Activated CD4-positive, alpha-beta T cell treated with anti-CD3 and anti-CD28 coated beads, Interleukin-2, amount 10 ng/mL, durations not matched to agents 7 days and 5 days (primary cell): ENCODE measurements around the gene KYAT1. TPM values are rescaled to one million over a fixed set of nuclear protein-coding genes. Genes with fewer than 3 reads are reported as not detected.

ENCODE experiments used
- CTCF ChIA-PET: fragments of 350-600 bp; sonication (Branson Sonifier 250); formaldehyde crosslinking; loops from one replicate; lab custom pipeline; 2021; ENCODE audit warnings: antibody characterized with exemption; lab: Charles Lee
- POLR2A ChIA-PET: fragments of 350-600 bp; sonication (Branson Sonifier 250); formaldehyde crosslinking; loops from one replicate; lab custom pipeline; 2021; ENCODE audit warnings: antibody characterized with exemption; lab: Charles Lee
- DNase-seq: peaks from one replicate; pipeline ENCODE4 v3.0.0-alpha.2; 2020
- H3K27ac Mint-ChIP-seq: one replicate; pipeline ENCODE4 v1.8.0; 2021; ENCODE audit warnings: mild to moderate bottlenecking, moderate library complexity, mixed read lengths
- H3K27me3 Mint-ChIP-seq: one replicate; pipeline ENCODE4 v1.8.0; 2021; ENCODE audit warnings: mixed read lengths
- H3K36me3 Mint-ChIP-seq: one replicate; pipeline ENCODE4 v1.8.0; 2021; ENCODE audit warnings: low read depth, mixed read lengths
- H3K4me1 Mint-ChIP-seq: one replicate; pipeline ENCODE4 v1.8.0; 2021; ENCODE audit warnings: mixed read lengths
- H3K4me3 Mint-ChIP-seq: one replicate; pipeline ENCODE4 v1.8.0; 2021; ENCODE audit warnings: mild to moderate bottlenecking, moderate library complexity, mixed read lengths
- H3K9me3 Mint-ChIP-seq: one replicate; pipeline ENCODE4 v1.8.0; 2021; ENCODE audit warnings: mixed read lengths
- total RNA-seq, 2 experiments: library from RNA; stranded (reverse); gene quantifications; one replicate each; pipeline ENCODE4 v1.2.3, GENCODE V29; 2021

Gene KYAT1
- total RNA-seq, 2 experiments from 2014 or later: 15.2 to 17.7 TPM

GRCh38 chr9:128818839-128819715, 62.7 kb downstream of the KYAT1 start:
- POLR2A ChIA-PET: interaction anchor here (0.6 to 3.1 kb wide), 2 partner anchors 11 to 24 kb away, joined by 5 to 12 read pairs; partner anchors contain the start of gene SPOUT1
- H3K4me3 Mint-ChIP-seq: peak overlapping the region; percentile 73
- peak overlapping the region; percentile 13 for H3K27ac Mint-ChIP-seq

GRCh38 chr9:128818099-128818838, 63.5 kb downstream of the KYAT1 start, which contains the start of gene ENDOG:
Gene ENDOG, plus strand, starts transcription at chr9:128818500. Its CDS starts 185 bp downstream, at chr9:128818685.
- H3K4me1 Mint-ChIP-seq: peaks cover 24% of the 10 kb centered on the region
- peak; percentile 97 for DNase-seq
- POLR2A ChIA-PET: interaction anchor here (0.6 to 3.1 kb wide), 2 partner anchors 8 to 11 kb away, joined by 4 to 12 read pairs; partner anchors contain the start of gene SPOUT1
- peak within 1 kb of the TSS; percentile 84 for H3K4me3 Mint-ChIP-seq
- H3K9me3 Mint-ChIP-seq: no peaks in the 10 kb centered on the region
- H3K36me3 Mint-ChIP-seq: peaks cover 8% of the 10 kb centered on the region
- H3K27ac Mint-ChIP-seq: peak within 1 kb of the TSS; percentile 89
- CTCF ChIA-PET: interaction anchor here (0.5 to 3.9 kb wide), 55 partner anchors 9 to 908 kb away, joined by 3 to 29 read pairs (median 4); partner anchors contain the start of genes DOLK, NUP188, SET and SPOUT1
- H3K27me3 Mint-ChIP-seq: no peaks in the 10 kb centered on the region

More at GRCh38 chr9:128818839-128819715, 62.7 kb downstream of the KYAT1 start:
- H3K27me3 Mint-ChIP-seq: no peaks in the 10 kb centered on the region
- no peaks in the 10 kb centered on the region for H3K9me3 Mint-ChIP-seq
- CTCF ChIA-PET: interaction anchor here (0.5 to 3.9 kb wide), 43 partner anchors 8 to 908 kb away, joined by 3 to 29 read pairs (median 4); partner anchors contain the start of genes DOLK, NUP188, SET and SPOUT1
- peaks cover 24% of the 10 kb centered on the region for H3K4me1 Mint-ChIP-seq
- H3K36me3 Mint-ChIP-seq: peaks cover 8% of the 10 kb centered on the region
- peak; percentile 32 for DNase-seq

DNA sequence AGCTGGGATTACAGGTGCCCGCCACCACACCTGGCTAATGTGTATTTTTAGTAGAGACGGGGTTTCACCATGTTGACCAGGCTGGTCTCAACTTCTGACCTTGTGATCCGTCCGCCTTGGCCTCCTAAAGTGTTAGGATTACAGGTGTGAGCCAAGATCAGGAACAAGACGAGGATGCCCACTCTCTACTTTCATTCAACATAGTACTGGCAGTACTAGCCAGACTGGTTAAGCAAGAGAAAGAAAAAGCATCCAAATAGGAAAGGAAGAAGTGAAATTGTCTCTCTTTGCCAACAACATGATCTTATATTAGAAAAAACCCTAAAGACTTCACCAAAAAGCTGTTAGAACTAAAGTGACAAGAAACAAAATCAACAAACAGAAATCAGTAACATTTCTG, 70.9 kb downstream of the KYAT1 start:
- H3K9me3 Mint-ChIP-seq: no peaks in the 10 kb centered on the region
- no peaks in the 10 kb centered on the region for H3K4me1 Mint-ChIP-seq
- POLR2A ChIA-PET: no interaction called here
- no peaks in the 10 kb centered on the region for H3K27me3 Mint-ChIP-seq
- no peak overlapping the region for H3K27ac Mint-ChIP-seq
- H3K4me3 Mint-ChIP-seq: no peak overlapping the region
- H3K36me3 Mint-ChIP-seq: peaks cover 3% of the 10 kb centered on the region
- CTCF ChIA-PET: interaction anchor here (0.6 to 1.3 kb wide), 2 partner anchors 17 to 251 kb away, joined by 3 to 6 read pairs; no protein-coding TSS in a partner anchor
- no peak for DNase-seq

GRCh38 chr9:128809831-128810230, 71.9 kb downstream of the KYAT1 start:
- CTCF ChIA-PET: interaction anchor here (1.3 to 2.4 kb wide), 2 partner anchors 9 to 18 kb away, joined by 6 to 23 read pairs; partner anchors contain the start of gene ENDOG
- no peaks in the 10 kb centered on the region for H3K27me3 Mint-ChIP-seq
- POLR2A ChIA-PET: interaction anchor here (0.7 kb wide), 1 partner anchor 9 kb away, joined by 4 read pairs; the partner anchor contains the start of gene ENDOG
- H3K27ac Mint-ChIP-seq: no peak overlapping the region
- peaks cover 3% of the 10 kb centered on the region for H3K36me3 Mint-ChIP-seq
- no peak for DNase-seq
- no peak overlapping the region for H3K4me3 Mint-ChIP-seq
- H3K9me3 Mint-ChIP-seq: no peaks in the 10 kb centered on the region
- no peaks in the 10 kb centered on the region for H3K4me1 Mint-ChIP-seq

DNA sequence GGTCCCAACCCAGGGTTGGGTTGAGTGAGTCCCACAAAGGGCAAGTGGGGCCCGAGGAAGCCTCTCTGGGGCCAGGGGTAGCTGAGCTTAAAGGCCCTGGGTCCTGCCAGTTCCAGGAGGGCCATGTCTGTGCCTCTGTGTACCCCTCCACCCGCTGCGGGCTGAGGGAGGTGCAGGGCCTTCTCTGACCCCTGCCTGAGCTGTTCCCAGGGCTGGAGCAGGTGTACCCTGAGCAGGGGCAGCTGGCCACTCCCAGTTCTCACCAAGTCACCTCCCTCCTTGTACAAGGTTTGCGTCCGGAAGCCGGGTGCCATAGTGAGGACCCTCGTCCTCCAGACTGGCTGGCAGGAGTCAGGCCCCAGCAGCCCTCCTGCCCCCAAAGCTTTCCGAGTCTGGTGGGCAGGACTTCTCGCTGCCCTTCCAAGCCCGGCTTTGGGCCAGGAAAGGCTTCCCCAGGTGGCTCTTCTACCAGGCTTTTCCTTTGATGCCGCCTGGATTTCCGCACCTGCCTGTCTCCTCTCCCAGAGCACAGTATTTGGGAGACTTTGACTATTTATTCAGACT, 72.6 kb downstream of the KYAT1 start:
- no peak overlapping the region for H3K4me3 Mint-ChIP-seq
- peaks cover 3% of the 10 kb centered on the region for H3K36me3 Mint-ChIP-seq
- DNase-seq: no peak
- ChIA-PET CTCF (interaction anchor here (0.7 to 2.4 kb wide), 3 partner anchors 10 to 125 kb away, joined by 3 to 23 read pairs (median 3); partner anchors contain the start of gene ENDOG), POLR2A (no interaction called here)
- no peak overlapping the region for H3K27ac Mint-ChIP-seq
- H3K27me3 Mint-ChIP-seq: no peaks in the 10 kb centered on the region
- H3K4me1 Mint-ChIP-seq: no peaks in the 10 kb centered on the region
- H3K9me3 Mint-ChIP-seq: no peaks in the 10 kb centered on the region

GRCh38 chr9:128808543-128808942, 73.2 kb downstream of the KYAT1 start:
- DNase-seq: no peak
- CTCF ChIA-PET: interaction anchor here (0.7 to 2.4 kb wide), 3 partner anchors 10 to 124 kb away, joined by 3 to 23 read pairs (median 3); partner anchors contain the start of gene ENDOG
- Mint-ChIP-seq H3K4me1 (no peaks in the 10 kb centered on the region), H3K4me3 (no peak overlapping the region), H3K27ac (peak overlapping the region; percentile 62), H3K27me3 (no peaks in the 10 kb centered on the region), H3K36me3 (peaks cover 5% of the 10 kb centered on the region), H3K9me3 (no peaks in the 10 kb centered on the region)
- POLR2A ChIA-PET: no interaction called here

GRCh38 chr9:128807827-128808226, 73.9 kb downstream of the KYAT1 start:
- Mint-ChIP-seq H3K27me3 (no peaks in the 10 kb centered on the region), H3K9me3 (no peaks in the 10 kb centered on the region), H3K27ac (no peak overlapping the region), H3K4me3 (no peak overlapping the region), H3K4me1 (no peaks in the 10 kb centered on the region), H3K36me3 (peaks cover 7% of the 10 kb centered on the region)
- CTCF ChIA-PET: interaction anchor here (4.4 kb wide), 1 partner anchor 10 kb away, joined by 29 read pairs; the partner anchor contains the start of gene ENDOG
- POLR2A ChIA-PET: no interaction called here
- no peak for DNase-seq

- no peak overlapping the region for H3K4me3 Mint-ChIP-seq
- no peak overlapping the region for H3K27ac Mint-ChIP-seq
- ChIA-PET CTCF (interaction anchor here (1.3 to 4.4 kb wide), 2 partner anchors 9 to 12 kb away, joined by 3 to 29 read pairs; partner anchors contain the start of gene ENDOG), POLR2A (no interaction called here)
- no peak for DNase-seq
- no peaks in the 10 kb centered on the region for H3K9me3 Mint-ChIP-seq
- H3K4me1 Mint-ChIP-seq: no peaks in the 10 kb centered on the region
- H3K27me3 Mint-ChIP-seq: no peaks in the 10 kb centered on the region
- H3K36me3 Mint-ChIP-seq: peaks cover 11% of the 10 kb centered on the region
Observed at GRCh38 chr9:128805661-128806060, 76.1 kb downstream of the KYAT1 start.

GRCh38 chr9:128802482-128802881, 79.3 kb downstream of the KYAT1 start:
- ChIA-PET POLR2A (interaction anchor here (0.6 kb wide), 1 partner anchor 13 kb away, joined by 3 read pairs; no protein-coding TSS in a partner anchor), CTCF (interaction anchor here (0.9 to 1.4 kb wide), 2 partner anchors 16 to 156 kb away, joined by 3 to 6 read pairs; partner anchors contain the start of gene ENDOG)
- H3K4me3 Mint-ChIP-seq: no peak overlapping the region
- H3K27me3 Mint-ChIP-seq: no peaks in the 10 kb centered on the region
- no peaks in the 10 kb centered on the region for H3K4me1 Mint-ChIP-seq
- no peak for DNase-seq
- H3K36me3 Mint-ChIP-seq: peaks cover 17% of the 10 kb centered on the region
- H3K9me3 Mint-ChIP-seq: no peaks in the 10 kb centered on the region
- no peak overlapping the region for H3K27ac Mint-ChIP-seq

- no peaks in the 10 kb centered on the region for H3K9me3 Mint-ChIP-seq
- peaks cover 20% of the 10 kb centered on the region for H3K36me3 Mint-ChIP-seq
- ChIA-PET POLR2A (no interaction called here), CTCF (interaction anchor here (0.6 to 4.0 kb wide), 6 partner anchors 13 to 607 kb away, joined by 3 to 14 read pairs (median 3); partner anchors contain the start of gene ENDOG)
- no peaks in the 10 kb centered on the region for H3K27me3 Mint-ChIP-seq
- no peak overlapping the region for H3K4me3 Mint-ChIP-seq
- no peaks in the 10 kb centered on the region for H3K4me1 Mint-ChIP-seq
- no peak overlapping the region for H3K27ac Mint-ChIP-seq
- DNase-seq: no peak
Observed at GRCh38 chr9:128800061-128800460, 81.7 kb downstream of the KYAT1 start.

GRCh38 chr9:128798896-128799295, 82.9 kb downstream of the KYAT1 start:
- Mint-ChIP-seq H3K4me1 (no peaks in the 10 kb centered on the region), H3K9me3 (no peaks in the 10 kb centered on the region), H3K27me3 (no peaks in the 10 kb centered on the region), H3K36me3 (peaks cover 20% of the 10 kb centered on the region), H3K4me3 (no peak overlapping the region), H3K27ac (no peak overlapping the region)
- ChIA-PET POLR2A (no interaction called here), CTCF (interaction anchor here (0.8 to 4.0 kb wide), 3 partner anchors 10 to 19 kb away, joined by 3 to 14 read pairs (median 3); partner anchors contain the start of gene ENDOG)
- DNase-seq: no peak
